ENCODE results near the gene URAD.
"Not testable (repeated sequence)": the region's sequence is repeated elsewhere in the genome, so short reads cannot be mapped to it uniquely, and the experiment has no call there.

URAD gene

DNA sequence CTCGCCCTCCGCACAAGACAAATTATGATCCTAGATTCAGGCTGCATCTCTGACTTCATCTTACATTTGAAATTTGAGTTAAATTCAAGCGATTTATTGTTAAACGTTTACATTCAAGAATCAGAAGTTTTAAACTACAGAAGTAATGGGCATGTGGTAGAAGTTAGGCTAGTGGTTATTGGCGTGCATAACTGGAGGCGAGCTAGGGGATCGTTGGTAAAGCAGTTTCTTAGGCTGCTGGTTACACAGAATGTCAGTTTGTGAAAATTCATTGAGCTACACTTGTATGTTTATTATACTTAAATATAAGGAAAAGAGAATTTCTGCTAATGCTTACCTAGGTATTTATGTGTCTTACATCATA lies 18.6 kb downstream of the URAD start:
- DNase-seq: no peak

DNA sequence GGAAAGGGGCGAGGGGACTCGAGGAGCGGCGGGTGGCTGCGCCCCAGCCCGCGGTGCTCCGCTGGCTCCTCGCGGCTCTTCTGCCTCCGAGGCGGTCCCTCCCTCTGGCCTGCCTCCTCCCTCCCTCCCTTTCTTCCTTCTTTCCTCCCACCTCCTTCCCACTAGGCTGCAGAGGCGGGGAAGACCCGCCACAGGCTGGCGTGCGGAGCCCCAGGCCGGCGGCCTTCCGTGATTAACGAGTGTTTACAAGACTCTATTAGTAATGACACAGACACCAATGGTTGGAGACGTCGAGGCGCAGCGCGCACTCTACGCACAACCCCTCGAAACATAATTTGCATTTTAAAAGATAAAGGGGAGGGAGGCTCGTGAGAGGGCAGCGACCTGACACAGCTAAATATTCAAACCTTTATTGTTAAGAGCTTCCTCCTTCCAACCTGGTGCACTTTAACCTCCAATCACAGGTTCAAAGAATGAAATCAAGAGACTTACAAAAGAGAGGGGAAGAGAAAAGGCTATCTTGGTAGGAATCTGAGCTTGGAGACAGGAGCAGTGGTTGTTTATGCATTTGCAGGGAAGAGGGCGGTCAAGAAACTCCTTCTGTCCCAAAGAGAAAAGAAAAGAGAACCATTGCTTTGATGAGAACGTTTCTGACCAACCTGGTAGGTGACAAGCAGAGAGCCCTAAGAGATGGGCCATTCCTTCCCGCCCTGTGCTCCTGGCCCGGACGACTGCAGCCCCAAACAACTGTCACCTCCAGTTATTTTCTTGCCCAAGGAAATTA lies 19.2 kb downstream of the URAD start, which contains the start of gene CDX2:
Gene CDX2 (minus strand): TSS at position 234 of the 784 bp plus-strand sequence. CDS start 309 bp downstream, outside the sequence.
- no peak for DNase-seq

DNA sequence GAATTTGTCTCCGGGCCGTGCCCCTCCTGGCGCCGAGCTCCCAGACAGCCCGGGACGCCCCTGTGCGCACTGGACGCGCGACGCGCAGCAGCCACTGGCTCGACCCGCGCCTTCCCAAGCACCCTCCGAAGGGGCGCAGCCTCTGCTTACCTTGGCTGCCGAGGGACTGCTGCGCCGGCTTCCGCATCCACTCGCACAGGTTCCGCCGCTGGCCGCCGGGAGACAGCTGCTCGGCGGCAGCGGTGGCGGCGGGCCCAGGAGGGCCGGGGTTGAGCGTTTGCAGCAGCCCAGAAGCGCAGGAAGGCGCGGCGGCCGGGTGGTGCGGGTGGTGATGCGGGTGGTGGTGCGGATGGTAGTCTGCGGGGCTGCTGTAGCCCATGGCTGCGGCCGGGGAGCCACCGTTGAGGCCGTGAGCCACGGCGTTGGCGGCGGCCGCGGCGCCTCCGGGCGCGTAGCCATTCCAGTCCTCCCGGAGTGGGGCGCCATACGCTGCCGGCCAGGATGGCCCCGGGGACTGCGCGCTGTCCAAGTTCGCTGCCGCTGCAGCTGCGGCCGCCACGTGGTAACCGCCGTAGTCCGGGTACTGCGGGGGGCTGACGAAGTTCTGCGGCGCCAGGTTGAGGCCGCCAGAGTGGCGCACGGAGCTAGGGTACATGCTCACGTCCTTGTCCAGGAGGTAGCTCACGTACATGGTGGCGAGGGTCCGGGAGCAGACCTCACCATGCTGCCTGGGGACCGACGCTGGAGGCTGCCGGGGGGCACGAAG lies 20.0 kb downstream of the URAD start:
- no peak for DNase-seq

DNA sequence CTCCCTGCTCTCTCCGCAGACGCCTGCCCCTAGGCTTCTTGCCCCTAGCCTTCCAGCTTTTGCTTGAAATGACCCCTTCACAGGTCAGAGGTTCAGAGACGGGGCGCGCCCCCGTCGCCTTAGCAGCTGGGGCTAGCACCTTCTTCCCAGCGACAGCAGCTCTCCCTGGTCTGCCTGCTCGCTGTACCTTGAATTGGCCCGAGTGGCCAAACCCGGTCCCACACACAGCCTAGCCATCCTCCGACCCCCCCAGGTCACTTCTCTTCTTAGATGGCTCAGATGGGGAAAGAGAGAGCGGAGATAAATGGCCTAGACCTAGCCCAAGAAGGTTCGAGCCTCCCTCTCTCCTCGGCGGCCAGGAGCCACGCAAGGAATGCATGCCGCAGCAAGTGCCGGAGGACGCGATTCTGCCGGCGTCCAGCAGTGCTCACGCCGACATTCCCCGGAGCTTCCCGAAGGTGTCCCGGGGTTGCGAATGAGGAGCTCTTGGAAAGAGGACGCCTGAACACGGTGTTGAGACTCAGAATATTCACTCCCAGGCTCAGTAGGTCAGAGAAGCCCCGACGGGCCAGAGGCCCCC lies 20.7 kb downstream of the URAD start:
- DNase-seq: no peak

DNA sequence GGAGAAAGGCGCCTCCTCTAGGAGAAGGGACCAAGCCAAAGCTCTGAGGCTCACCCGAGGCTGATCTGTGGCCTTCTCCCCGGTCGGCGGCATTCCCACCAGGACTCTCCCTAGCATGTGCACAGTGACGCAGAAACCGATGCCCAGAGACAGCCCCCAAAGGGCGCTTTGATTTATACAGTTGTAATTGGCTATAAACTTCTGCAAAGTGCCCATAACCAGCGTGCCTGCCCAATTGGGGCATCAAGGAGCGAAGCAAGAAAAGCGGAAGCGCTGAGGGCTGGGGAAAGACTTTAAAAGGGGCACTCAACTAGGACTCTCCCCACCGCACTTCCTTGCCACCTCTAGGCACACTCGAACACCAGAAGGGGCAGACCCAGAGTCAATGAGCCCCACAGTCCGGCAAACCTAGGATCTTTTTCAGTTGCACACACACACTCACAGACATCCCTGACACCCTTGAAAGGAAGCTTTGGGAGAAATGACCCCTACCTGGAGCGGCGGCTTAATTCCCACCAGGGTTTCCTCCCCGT lies 21.2 kb downstream of the URAD start:
- DNase-seq: no peak

DNA sequence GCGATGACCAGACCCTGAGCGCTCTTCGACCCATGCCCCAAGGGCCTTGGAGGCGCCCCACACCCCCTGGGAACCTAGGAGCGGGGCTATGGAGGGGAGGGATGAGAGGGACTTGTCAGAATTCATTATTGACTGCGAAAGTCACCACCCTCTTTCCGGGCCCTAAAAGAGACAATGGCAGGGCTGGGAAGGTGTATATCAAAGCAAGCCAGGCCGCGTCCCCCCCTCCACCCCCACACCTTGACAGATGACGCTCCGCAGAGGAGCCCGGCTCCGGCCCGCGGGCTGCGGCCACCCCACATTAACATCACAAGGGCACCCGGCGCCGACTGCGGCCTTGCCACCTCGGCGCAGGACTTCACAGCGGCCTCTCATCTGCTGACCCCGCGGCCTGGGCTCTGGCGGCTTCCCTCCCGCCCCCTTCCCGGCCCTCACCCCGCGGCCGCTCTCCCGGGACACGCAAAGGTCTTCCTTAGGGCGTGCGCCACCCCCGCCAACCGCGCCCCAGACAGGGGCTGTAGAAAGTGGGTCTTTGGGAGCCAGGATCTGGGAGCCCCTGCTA lies 21.8 kb downstream of the URAD start:
- no peak for DNase-seq

DNA sequence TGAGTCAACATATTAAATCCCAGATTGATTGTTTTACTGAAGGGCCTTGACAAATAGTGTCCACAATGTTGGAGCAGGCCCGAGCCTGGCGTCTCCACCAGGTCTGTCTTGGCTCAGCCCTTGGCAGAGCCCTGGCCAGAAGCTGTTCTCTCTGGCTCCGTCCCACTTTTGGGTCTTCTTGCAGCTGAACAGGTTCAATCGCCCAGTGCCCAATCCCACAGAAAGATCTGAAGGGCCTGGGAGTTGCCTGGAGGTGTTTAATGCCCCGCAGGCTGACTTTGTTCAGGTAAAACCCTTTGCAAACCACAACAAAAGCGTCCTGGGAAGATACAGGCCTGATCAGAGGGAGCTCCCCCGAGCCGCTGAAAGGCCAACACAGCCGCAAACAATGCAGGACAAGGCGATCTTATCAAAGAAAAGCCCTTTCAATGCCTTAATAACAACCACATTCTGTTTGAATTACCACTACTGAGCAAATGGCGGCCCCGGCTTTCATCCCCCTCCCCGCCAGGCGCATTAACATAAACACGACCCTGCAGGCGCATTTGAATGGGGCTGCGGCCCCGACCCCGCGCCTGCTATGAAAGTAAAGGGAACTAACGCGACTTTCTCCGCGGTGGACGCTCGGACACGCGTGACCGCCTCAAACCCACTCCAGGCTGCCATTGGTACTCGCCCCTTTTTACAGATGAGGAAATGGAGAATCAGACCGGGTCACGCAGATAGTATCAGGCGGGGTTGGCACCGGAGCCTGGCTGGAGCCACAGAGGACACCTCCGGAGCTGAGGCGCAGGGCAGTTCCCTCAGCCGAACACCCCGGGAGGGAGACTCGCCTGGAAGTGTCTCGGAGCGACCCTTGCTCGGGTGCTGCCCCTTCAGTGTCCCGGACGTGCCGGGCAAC lies 22.5 kb downstream of the URAD start:
- no peak for DNase-seq

DNA sequence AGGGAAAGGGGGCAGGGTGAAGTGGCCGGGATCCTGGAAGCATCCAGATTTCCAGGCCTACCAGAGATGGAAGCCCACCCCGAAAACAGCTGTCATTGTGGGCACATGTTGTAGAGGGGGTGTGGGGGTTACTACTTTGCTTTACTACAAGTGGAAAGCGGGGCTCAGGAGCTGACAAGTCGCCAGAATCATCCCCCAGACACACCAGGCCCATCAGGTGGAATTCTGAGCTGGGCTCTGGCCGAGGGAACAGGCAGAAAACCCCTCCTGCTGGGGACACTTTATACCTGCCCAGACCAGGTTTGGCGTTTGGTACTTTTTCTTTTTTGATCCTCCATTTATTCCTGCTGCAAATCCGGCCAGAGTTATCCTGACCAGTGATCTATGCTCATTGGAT lies 23.2 kb downstream of the URAD start:
- DNase-seq: no peak

DNA sequence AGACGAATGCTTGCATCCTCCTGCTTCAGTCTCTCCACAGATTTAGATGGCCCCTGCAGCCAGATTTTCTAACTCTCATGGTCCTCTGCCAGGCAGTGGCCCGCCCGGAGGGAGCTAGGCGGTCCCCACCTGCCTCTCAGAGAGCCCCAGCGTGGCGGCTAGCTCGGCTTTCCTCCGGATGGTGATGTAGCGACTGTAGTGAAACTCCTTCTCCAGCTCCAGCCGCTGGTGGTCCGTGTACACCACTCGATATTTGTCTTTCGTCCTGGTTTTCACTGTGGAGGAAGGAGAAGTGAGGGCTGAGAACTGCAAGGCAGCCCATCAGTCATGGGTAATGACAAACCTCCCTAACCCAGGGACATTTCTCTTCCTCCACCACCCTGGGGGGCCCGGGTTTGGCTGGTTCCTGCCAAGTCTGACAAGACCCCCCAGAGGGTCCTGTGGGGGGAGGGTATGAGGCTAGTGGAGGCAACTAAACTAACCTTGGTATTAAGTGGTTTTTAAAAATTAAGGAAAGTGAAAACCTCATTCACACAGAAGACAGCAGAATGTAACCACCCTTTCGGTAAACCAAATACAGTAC lies 23.7 kb downstream of the URAD start:
- DNase-seq: no peak

DNA sequence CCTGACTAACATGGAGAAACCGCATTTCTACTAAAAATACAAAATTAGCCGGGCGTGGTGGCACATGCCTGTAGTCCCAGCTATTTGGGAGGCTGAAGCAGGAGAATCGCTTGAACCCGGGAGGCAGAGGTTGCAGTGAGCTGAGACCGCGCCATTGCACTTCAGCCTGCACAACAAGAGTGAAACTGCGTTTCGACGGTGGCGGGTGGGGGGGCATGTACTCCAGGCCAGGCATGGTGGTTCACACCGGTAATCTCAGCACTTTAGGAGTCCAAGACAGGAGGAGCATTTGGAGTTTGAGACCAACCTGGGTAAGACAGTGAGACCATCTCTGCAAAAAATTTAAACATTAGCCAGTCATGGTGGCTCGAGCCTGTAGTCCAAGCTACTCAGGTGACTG lies 24.3 kb downstream of the URAD start:
- DNase-seq: not testable (repeated sequence)

DNA sequence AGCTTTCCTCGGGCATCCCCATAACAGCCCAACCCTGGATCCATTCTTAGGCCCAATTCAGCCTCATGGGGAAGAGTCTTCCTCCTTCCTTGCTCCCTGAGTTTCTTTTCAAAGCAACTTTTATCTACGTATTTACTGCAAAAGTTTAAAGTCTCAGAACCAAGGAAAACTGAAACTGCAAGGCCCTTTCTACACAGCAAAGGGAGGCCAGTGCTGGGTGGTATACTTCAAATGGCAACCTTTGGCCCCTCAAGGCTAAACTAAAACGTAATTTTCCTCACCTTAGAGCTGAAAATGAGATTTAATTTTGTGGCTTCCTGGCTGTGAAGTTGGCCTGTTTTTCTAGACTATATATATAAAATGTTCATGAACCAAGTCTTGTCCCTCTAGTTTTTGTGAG lies 25.0 kb downstream of the URAD start:
- no peak for DNase-seq

DNA sequence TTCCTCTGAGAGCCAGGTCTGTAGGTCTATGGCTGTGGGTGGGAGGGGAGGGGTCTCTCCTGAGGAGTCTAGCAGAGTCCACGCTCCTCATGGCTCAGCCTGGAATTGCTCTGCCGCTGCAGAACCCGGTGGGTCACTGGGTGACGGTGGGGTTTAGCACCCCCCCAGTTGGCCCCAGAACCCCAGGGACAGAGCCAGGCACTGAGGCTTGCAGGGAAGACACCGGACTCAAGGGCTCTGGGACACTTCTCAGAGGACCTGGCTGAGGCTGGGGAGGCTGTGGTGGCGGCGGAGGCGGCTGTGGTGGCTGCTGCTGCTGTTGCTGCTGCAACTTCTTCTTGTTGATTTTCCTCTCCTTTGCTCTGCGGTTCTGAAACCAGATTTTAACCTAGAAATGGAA lies 25.5 kb downstream of the URAD start:
- no peak for DNase-seq

DNA sequence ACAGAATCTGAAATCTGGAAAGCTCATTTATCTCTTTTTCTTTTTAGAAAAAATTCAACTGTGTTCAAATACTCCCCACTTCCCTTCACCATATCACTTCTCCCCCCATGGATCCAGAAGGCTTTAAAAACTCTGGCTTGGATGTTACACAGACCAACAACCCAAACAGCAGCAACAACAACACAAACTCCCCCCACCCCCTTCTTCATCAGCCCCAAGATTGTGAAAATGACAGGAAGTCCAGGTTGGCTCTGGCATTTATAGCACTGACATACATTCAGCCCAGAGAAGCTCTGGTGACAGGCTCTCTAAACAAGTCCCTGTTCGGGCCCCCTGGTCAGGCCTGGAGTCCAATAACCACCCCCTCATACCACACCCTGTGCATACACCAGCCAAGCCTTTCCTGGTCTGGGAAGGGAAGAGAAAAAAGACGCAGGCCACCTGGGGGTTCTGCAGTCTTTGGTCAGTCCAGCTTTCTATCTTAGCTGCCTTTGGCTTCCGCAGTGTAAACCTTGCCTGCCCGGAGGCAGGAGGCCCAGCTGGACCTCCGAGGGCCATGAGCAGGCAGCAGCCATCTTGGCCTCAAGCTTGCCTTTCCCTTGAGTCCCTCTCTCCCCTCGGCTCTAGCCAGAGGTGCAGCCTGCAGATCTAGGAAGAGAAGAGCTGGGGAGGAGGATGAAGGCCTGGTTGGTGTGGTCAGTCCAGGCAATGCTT lies 26.2 kb downstream of the URAD start:
- no peak for DNase-seq

DNA sequence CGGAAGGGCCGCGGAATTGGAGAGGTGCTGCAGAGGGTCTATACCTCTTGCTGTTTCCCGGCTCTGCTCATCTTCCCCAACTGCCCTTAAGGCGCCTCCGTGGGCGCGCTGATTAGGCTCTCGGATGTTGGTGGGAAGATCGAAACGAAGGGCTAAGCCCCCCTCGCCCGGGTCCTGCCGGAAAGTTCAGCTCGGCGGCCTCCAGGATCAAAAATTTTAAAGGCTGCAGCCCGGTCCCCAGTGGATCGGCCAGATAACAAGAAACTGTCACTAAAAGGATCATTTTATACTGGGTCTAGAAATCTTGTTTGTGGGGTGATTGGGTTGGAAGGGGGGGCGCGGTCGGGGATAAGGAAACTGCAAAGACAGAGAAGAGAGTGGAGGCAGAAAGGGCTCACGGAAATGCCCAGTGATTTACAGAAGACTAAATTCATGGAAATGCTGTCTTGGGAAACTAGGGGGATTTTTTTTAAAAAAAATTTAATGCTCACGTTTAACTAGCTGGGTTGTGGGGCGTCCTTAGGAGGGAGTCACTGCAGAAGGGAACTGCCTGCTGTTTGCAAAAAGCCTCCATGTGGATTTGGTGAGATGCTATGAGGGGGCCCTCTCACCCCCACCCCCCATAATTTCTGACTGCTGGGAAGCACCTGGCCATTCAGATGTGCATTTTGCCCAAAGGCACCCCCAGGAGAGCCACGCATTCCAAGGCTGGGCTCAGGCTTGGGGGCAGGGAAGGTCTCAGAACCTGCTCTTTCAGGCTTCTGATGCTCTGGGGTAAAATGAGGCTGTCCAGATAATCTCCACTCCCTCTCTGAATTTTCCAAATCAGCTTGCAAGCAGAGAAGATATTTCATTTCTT lies 27.0 kb downstream of the URAD start:
- no peak for DNase-seq

DNA sequence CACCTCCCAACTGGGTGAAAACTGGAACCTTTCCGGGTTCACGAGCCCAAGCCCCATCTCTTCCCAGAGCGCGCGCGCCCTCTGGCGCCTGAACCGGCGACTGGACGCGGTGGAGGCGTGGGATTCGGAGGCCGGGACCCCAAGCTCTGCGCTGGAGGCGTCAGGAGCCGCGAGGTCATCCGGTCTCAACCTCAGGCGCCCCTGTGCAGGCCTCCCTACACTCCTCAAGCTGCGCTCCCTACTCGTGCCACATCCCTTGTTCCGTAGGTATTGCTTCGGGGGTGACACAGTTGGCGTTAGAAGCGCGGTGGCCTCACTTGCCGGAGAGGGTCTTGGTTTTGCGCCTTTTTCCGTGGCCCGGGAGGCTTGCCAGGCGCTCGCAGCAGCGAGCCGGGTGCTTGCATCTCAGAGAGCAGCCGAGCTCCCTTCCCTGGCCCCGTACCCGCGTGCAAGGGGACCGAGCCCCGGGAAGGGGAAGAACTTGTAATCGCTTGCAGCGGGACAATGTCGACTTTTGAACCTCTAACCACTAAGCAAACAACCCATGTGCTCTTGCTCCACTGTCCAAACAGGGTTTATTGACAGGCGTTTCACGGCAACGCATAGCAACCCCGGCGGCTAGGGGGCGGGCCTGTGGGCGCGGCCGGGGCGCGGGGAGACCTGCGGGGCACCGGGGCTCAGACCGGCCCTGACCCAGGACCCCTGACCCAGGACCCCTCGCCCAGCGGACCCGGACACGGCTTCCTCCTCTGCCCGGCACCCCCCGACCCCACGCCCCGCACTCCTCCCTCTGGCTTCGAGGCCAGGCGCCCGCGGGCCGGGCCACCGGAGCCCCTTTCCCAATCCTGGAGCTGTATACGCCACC lies 27.9 kb downstream of the URAD start:
- DNase-seq: no peak

DNA sequence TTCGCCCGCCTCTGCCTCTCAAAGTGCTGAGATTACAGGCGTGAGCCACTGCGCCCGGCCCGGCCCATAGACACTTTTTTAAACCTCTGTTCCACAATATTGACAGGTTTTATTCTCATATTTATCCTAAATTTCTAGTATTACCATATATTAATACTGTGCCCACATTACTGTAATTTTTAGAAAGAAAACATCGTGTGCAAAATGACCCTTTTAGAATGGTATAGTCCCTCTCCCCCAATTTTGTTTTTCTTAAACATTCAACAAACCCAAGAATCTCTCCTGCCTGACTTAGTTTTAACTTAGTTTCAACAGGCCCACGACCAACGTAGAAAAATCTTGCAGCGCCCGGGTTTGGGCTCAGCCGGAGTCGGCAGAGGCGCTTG lies 28.5 kb downstream of the URAD start:
- DNase-seq: no peak

DNA sequence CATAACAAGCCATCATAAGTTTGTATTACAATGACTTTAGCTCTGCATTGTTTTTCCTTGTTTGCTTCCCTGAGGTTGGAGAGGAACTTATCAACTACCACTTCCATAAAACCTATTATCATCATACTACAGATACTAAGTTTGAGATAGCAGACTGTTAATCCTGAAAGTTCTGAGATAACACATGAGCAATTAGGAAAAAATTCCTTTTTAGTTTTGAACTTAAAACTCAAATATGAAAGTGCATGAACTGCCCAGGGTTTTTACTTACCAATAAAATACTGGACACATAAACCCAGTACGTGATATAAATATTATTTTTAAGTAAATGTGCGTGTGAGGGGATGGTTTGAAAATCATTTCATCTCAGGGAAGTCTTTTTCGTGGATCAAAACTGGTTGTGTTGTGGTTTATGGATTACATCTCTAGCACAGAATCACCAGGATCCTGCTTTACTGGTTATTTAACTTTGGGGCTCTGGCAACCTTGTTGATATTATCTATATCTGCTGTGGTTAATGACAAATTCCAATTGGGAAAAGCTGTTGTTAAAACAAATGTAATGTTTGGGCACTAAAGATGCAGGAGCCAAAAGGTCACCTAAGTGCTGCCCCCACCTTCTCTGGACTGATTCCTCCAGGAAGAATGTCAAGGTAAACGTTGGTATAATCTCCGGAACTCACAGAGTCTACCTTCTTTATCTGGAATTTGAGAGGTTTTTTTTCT lies 31.8 kb downstream of the URAD start:
- no peak for DNase-seq

DNA sequence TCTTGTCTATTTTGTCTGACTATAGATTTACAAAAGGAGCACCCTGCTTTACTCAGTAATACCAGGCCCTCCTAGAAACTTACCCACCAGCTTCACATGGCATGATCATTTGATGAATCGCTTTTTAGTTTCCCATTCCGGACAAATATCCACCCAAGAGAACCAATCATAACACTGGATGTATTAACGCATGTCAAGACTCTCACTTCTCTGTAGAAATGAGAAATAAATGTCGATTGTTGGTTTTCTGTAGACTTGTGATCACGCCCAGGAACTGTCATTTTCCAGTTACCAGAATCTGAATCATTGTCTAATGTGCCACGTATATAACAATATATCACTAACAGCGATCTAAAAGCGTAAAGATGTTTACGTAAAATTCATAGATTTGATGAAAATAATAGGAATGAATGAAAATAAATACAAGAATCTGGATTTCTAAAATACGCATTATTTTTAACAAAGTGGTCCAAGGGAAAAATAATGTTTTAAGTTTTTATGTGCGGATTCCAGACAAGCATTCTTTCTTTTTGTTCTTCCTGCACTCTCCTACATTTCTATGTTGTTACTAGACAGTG lies 33.4 kb downstream of the URAD start:
- no peak for DNase-seq

All from T-helper 9 cell (primary cell).